ENCODE results near the gene SF3B4. TPM values are rescaled to one million over a fixed set of nuclear protein-coding genes. Genes with fewer than 3 reads are reported as not detected.

The SF3B4 gene
- total RNA-seq, 5 donors from 2014 or later (not counting 1 experiment from before 2014, with no cell fraction given) = 45.3 to 54.6 (median 51.6) TPM

DNA sequence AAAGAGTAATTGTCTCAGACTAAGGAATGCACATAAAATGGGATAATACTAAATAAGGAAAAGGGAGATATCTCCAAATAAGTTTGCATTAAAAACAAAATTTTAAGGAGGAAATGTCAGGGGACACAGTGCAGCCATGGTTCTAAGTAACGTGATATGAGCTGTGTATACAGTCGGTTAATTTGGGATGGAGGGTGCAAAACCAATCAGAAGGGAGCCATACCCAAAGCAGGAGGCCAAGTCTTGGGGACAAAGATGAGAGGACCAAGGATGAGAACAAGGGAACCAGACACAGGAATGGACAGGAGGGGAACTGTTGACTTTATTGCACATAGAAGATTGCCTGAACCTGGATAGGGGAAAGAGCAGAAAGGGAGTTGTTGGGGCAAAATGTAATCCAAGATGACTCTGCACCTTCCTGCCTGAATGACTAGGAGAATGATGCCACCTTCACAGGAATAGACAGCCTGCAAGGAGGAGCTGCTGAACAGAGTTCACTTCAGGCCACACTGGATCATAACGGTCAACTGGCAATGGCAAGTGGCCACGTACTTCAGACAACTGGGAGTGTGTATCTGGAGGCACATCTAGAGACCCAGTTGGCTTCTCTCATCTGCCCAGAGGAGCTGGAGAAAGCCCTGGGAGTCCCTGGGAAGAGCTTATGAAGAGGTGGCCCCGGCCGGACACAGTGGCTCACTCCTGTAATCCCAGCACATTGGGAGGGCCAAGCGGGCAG, 50.2 kb downstream of the SF3B4 start:
- Mint-ChIP-seq H3K4me3 (no peak overlapping the region), H3K4me1 (peaks cover 34 to 38% (median 38%) of the 10 kb centered on the region in 3 donors), H3K27me3 (no peaks in the 10 kb centered on the region), H3K27ac (peak overlapping the region; percentile 27 to 79), H3K9me3 (no peaks in the 10 kb centered on the region), H3K36me3 (peaks cover 3% of the 10 kb centered on the region)
- ATAC-seq (replicated peaks in 1 of 4) (no peak), DNase-seq (no peak)
- Histone ChIP-seq H3K27ac (ENCODE audit: low read length) (no peak overlapping the region), H3K36me3 (ENCODE audit: control insufficient read depth in 2 of 2, extremely low read depth in 1 of 2, insufficient read depth in 1 of 2, low read length in 1 of 2) (no peaks in the 10 kb centered on the region), H3K9me3 (no peaks in the 10 kb centered on the region), H3K4me1 (ENCODE audit: control insufficient read depth in 1 of 2, extremely low read depth in 1 of 2, insufficient read depth in 2 of 2, low read length in 2 of 2) (peaks cover 14 to 19% of the 10 kb centered on the region in 2 experiments), H3K27me3 (replicated peaks in 1 of 2; ENCODE audit: control insufficient read depth in 2 of 2, extremely low read depth in 1 of 2, insufficient read depth in 2 of 2, low read length in 1 of 2) (peaks cover 0 to 3% of the 10 kb centered on the region in 2 experiments), H3K4me3 (ENCODE audit: control insufficient read depth in 1 of 2, extremely low read depth in 1 of 2, low read length in 1 of 2) (no peak overlapping the region)
- ChIA-PET POLR2A (interaction anchor here in 1 of 2 donors (0.7 to 0.9 kb wide), 2 partner anchors 10 to 33 kb away, joined by 3 to 4 read pairs; a partner anchor contains a TSS), CTCF (no interaction called here)
- WGBS (ENCODE audit: insufficient coverage) = 93% methylated on average over 7 of the region's 7 CpGs

Other genes with a start within 250 kb of the SF3B4 start
- not detected for gene FCGR1A, start 145.1 kb downstream of the SF3B4 start, total RNA-seq
- gene BOLA1, start 28.2 kb downstream of the SF3B4 start, total RNA-seq = 10 to 100 TPM in 3 of 5 donors, 1 to 10 TPM in 2; 6.0 to 27.6 (median 26.1) TPM
- 1 to 10 TPM; 3.1 to 4.5 (median 3.9) TPM for gene SV2A, start 10.0 kb downstream of the SF3B4 start, total RNA-seq
- gene MTMR11, start 9.1 kb upstream of the SF3B4 start, total RNA-seq = 1 to 10 TPM in 4 of 5 donors, under 1 TPM in 1; 0.58 to 2.5 (median 1.5) TPM
- 10 to 100 TPM in 3 of 5 donors, 1 to 10 TPM in 2; 7.8 to 13.7 (median 10.2) TPM for gene OTUD7B, start 82.9 kb upstream of the SF3B4 start, total RNA-seq
- gene VPS45, start 140.0 kb upstream of the SF3B4 start, total RNA-seq = 10 to 100 TPM; 24.9 to 30.7 (median 28.0) TPM
- gene PLEKHO1, start 222.1 kb upstream of the SF3B4 start, total RNA-seq = 100 to 1,000 TPM in 3 of 5 donors, 10 to 100 TPM in 2; 68.9 to 183 (median 154) TPM